ENCODE results near the gene PHIP. TPM values are rescaled to one million over a fixed set of nuclear protein-coding genes. Genes with fewer than 3 reads are reported as not detected.
A peak's percentile ranks its signal among the peaks of the same experiment; 100 is the strongest.

PHIP gene
- total and polyA plus RNA-seq, 2 of the 8 experiments (the other 6 are each of a cell fraction or from before 2014, with no cell fraction given), result 7.3 to 56.2 TPM

GRCh38 chr6:79078075-79078969, at the start of gene PHIP (continued):
- no peak for TF ChIP-seq RFX5 (IDR thresholded peaks at IDR 0.05; ENCODE audit: borderline replicate concordance, low read depth, low read length)
- TF ChIP-seq KDM1A (IDR thresholded peaks at IDR 0.05; ENCODE audit: borderline replicate concordance, low read length), result 0 out of 2 replicates have a peak, but pooled peaks have one; percentile 25
- no peak for TF ChIP-seq JUND (IDR thresholded peaks at IDR 0.05; ENCODE audit: low read length)
- no peak for TF ChIP-seq EZH2 (IDR thresholded peaks at IDR 0.05; ENCODE audit: low read depth, low read length, severe bottlenecking)
- no peak for TF ChIP-seq HDAC6 (IDR thresholded peaks at IDR 0.05; ENCODE audit: low read depth, low read length)
- TF ChIP-seq POLR2AphosphoS5 (IDR thresholded peaks at IDR 0.05; ENCODE audit: low read depth, low read length), result peak; percentile 82
- TF ChIP-seq ATF2 (IDR thresholded peaks at IDR 0.05; ENCODE audit: low read length), result no peak
- no peak for TF ChIP-seq CHD1 (IDR thresholded peaks at IDR 0.05; ENCODE audit: low read depth, low read length)
- no peak for TF ChIP-seq MAFK (IDR thresholded peaks at IDR 0.05; ENCODE audit: low read depth, low read length)
- no peak for TF ChIP-seq CTBP2 (IDR thresholded peaks at IDR 0.05; ENCODE audit: borderline replicate concordance, insufficient read depth, insufficient read length, low read length)
- TF ChIP-seq CREB1 (IDR thresholded peaks at IDR 0.05), result peak; percentile 50
- TF ChIP-seq EP300 (IDR thresholded peaks at IDR 0.05; ENCODE audit: borderline replicate concordance in 1 of 2, low read depth in 2 of 2, low read length in 2 of 2), result peak in 1 of 2 experiments; percentile 47; a peak in 1 of 3 replicates
- TF ChIP-seq SIRT6 (IDR thresholded peaks at IDR 0.05; ENCODE audit: low read length), result no peak
- no peak for TF ChIP-seq EGR1 (IDR thresholded peaks at IDR 0.05; ENCODE audit: borderline replicate concordance, low read depth, low read length)

Measured in H1 (cell line).